ENCODE results near the gene SLC44A1. TPM values are rescaled to one million over a fixed set of nuclear protein-coding genes. Genes with fewer than 3 reads are reported as not detected.

The SLC44A1 gene
- total RNA-seq, 1 donor from 2014 or later: 55.2 TPM

DNA sequence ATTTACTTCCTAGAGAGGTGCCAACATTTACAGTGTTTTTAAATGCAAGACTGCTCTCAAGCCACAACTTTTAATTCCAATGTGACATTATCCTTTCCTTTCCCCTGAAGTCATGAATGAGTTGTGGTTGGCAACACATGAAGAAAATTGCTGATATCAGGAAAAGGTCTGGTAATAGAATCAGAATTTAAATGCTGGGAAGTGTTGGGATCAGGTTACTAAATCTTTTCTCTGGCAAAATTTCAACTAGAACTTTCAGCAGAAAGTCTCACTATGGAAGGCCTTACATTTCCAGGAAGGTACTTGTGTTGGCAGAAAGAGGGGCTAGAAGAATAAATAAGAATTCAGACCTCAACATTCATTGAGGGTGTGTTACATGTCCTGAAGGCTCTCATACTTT is 10.6 kb upstream of the SLC44A1 start:
- intact Hi-C loops (cut with DNase I): no loop called here
- Histone ChIP-seq H3K36me3 (no peaks in the 10 kb centered on the region), H3K4me1 (no peaks in the 10 kb centered on the region), H3K9me3 (no peaks in the 10 kb centered on the region), H3K27ac (no peak overlapping the region), H3K4me3 (no peak overlapping the region), H3K27me3 (ENCODE audit: low read depth) (no peaks in the 10 kb centered on the region)
- no peak for ATAC-seq
- TF ChIP-seq, protein P1, sequence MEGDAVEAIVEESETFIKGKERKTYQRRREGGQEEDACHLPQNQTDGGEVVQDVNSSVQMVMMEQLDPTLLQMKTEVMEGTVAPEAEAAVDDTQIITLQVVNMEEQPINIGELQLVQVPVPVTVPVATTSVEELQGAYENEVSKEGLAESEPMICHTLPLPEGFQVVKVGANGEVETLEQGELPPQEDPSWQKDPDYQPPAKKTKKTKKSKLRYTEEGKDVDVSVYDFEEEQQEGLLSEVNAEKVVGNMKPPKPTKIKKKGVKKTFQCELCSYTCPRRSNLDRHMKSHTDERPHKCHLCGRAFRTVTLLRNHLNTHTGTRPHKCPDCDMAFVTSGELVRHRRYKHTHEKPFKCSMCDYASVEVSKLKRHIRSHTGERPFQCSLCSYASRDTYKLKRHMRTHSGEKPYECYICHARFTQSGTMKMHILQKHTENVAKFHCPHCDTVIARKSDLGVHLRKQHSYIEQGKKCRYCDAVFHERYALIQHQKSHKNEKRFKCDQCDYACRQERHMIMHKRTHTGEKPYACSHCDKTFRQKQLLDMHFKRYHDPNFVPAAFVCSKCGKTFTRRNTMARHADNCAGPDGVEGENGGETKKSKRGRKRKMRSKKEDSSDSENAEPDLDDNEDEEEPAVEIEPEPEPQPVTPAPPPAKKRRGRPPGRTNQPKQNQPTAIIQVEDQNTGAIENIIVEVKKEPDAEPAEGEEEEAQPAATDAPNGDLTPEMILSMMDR (IDR thresholded peaks at IDR 0.05): no peak
- no peak for DNase-seq

DNA sequence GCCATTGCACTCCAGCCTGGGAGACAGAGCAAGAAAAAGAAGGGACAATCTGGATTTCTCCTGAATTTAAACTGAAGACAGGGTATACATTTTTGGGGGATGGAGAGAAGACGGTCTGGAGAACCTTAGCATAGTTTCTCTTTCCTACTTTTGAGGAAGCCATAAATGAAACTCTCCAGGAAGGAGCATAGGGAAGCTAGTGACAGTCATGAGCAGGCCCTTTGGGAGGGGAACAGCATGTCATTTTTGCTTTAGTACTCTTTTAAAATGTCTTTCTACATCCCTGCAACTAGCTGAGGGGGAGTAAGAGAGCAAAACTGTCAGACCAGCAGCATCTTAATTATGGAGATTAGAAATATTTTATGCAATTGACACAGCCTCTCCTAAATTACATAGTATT is 8.2 kb upstream of the SLC44A1 start:
- ATAC-seq: peak in 1 of 2 donors; percentile 30
- TF ChIP-seq, protein P1 (IDR thresholded peaks at IDR 0.05): no peak
- no peaks in the 10 kb centered on the region for H3K4me1 ChIP-seq

DNA sequence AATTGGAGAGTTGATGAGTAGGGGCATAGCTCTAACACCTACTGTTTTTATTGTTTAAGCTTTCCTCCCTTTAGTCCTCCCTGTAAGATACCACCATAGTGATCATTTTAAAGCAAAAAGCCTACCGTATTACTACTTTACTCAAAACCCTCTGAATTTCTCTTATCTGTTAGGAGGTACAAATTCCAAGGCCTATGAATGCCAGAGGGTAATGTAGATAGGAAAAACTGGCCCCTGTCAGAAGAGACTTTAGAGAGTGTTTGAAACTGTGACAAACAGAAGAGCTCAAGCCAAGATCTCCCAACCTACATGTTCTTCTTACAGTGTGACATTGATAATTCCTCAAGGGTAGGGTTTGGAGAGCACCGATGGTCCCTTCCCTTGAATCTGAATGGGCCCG is 7.2 kb upstream of the SLC44A1 start:
- Histone ChIP-seq H3K4me1 (no peaks in the 10 kb centered on the region), H3K36me3 (no peaks in the 10 kb centered on the region), H3K27ac (no peak overlapping the region), H3K9me3 (no peaks in the 10 kb centered on the region), H3K4me3 (no peak overlapping the region), H3K27me3 (ENCODE audit: low read depth) (no peaks in the 10 kb centered on the region)
- DNase-seq (no peak), ATAC-seq (no peak)
- TF ChIP-seq, protein P1 (IDR thresholded peaks at IDR 0.05): no peak
- intact Hi-C loops (cut with DNase I): no loop called here

More for the DNA sequence above, 8.2 kb upstream of the SLC44A1 start:
- Histone ChIP-seq H3K36me3 (no peaks in the 10 kb centered on the region), H3K27me3 (ENCODE audit: low read depth) (no peaks in the 10 kb centered on the region), H3K9me3 (no peaks in the 10 kb centered on the region), H3K4me3 (no peak overlapping the region), H3K27ac (no peak overlapping the region)
- no peak for DNase-seq
- intact Hi-C loops (cut with DNase I): no loop called here

DNA sequence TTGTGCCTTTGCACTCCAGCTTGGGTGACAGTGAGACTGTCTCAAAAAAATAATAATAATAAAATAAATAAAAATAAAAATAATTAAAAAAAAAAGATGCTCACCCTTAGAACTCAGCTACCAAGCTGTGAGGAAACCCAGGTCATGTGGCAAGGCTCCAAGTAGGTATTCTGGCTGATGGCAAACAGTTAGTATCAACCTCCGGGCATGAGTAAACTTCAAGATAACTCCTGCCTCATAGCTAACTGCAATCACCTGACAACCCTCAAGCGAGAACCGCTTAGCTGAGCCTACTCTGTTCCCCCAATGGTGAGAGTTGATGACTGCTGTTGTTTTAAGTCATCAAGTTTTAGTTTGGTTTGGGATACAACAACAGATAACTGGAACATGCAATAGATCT is 6.1 kb upstream of the SLC44A1 start:
- H3K4me3 ChIP-seq: no peak overlapping the region
- DNase-seq (no peak), ATAC-seq (no peak)
- TF ChIP-seq, protein P1 (IDR thresholded peaks at IDR 0.05): no peak
- intact Hi-C loops (cut with DNase I): no loop called here
- H3K9me3 ChIP-seq: no peaks in the 10 kb centered on the region
- no peaks in the 10 kb centered on the region for H3K36me3 ChIP-seq
- H3K4me1 ChIP-seq: peaks cover 7% of the 10 kb centered on the region
- H3K27ac ChIP-seq: no peak overlapping the region
- no peaks in the 10 kb centered on the region for H3K27me3 ChIP-seq (ENCODE audit: low read depth)

DNA sequence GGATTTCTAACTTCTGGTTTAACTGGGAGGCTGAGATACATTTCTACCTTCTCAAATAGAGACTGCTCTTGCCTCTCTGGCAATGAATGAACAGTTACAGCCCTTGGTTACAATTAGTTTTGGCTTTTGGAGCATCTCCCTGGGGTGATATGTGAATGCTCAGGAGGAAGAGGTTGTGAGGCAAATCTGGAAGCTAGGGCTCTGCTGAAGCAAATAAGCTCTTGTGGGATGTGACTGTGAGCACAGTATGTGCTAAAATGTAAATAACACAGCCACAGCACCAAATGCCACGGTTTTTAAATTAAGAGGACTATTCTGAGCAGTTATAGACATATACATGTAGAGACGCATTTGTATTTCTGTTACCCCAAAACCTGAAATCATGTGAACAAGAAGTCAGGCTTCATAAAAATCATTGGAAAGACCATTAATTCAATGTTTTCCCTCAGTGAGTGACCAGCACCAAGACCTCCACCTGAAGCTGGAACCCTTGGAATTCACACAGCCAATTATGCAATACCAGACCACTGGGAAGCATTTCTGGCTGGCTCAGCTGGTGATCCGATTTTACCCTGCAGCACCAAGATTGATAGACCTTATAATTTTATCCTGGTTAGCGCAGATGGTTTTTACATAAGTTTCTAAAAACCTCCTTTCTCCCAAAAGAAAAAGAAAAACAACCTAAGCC is 3.0 kb upstream of the SLC44A1 start:
- TF ChIP-seq, protein P1 (IDR thresholded peaks at IDR 0.05): no peak

More for the DNA sequence above, 3.0 kb upstream of the SLC44A1 start:
- intact Hi-C loops (cut with DNase I): no loop called here
- Histone ChIP-seq H3K9me3 (no peaks in the 10 kb centered on the region), H3K36me3 (no peaks in the 10 kb centered on the region), H3K4me3 (no peak overlapping the region), H3K4me1 (peaks cover 22% of the 10 kb centered on the region), H3K27me3 (ENCODE audit: low read depth) (no peaks in the 10 kb centered on the region), H3K27ac (no peak overlapping the region)
- ATAC-seq (no peak), DNase-seq (no peak)
